Endothelial cell (in vitro differentiated cells): Measurements from ENCODE around the gene RAPGEF3. TPM values are rescaled to one million over a fixed set of nuclear protein-coding genes. Genes with fewer than 3 reads are reported as not detected.

ENCODE experiments used
- DNase-seq: peaks from one replicate; pipeline ENCODE4 v3.0.0; 2021; ENCODE audit warnings: low spot score
- H3K27ac Mint-ChIP-seq: one replicate; pipeline ENCODE4 v1.8.0; 2021; ENCODE audit warnings: mixed read lengths, inconsistent platforms; ENCODE audit not compliant: unreplicated experiment
- H3K27me3 Mint-ChIP-seq: one replicate; pipeline ENCODE4 v1.8.0; 2021; ENCODE audit warnings: mild to moderate bottlenecking, moderate library complexity, mixed read lengths, inconsistent platforms; ENCODE audit not compliant: unreplicated experiment
- H3K36me3 Mint-ChIP-seq: one replicate; pipeline ENCODE4 v1.8.0; 2021; ENCODE audit warnings: mild to moderate bottlenecking, low read depth, mixed read lengths, inconsistent platforms; ENCODE audit not compliant: unreplicated experiment
- H3K4me1 Mint-ChIP-seq: one replicate; pipeline ENCODE4 v1.8.0; 2021; ENCODE audit warnings: mild to moderate bottlenecking, mixed read lengths, inconsistent platforms; ENCODE audit not compliant: unreplicated experiment
- H3K4me3 Mint-ChIP-seq: one replicate; pipeline ENCODE4 v1.8.0; 2021; ENCODE audit warnings: mild to moderate bottlenecking, mixed read lengths, inconsistent platforms; ENCODE audit not compliant: unreplicated experiment
- H3K9me3 Mint-ChIP-seq: one replicate; pipeline ENCODE4 v1.8.0; 2021; ENCODE audit warnings: mixed read lengths, inconsistent platforms; ENCODE audit not compliant: unreplicated experiment
- CTCF ChIP-seq: fragments of 200-600 bp; sonication (generic); IDR thresholded peaks from one replicate; pipeline ENCODE4 v1.5.0; 2021; ENCODE audit warnings: antibody characterized with exemption; ENCODE audit not compliant: unreplicated experiment
- long read RNA-seq: library from polyadenylated mRNA; unstranded; transcript quantifications from one replicate; pipeline ENCODE4 v2.0.0, GENCODE V29; 2020; ENCODE audit not compliant: unreplicated experiment
- total RNA-seq: library from RNA; stranded (reverse); fragmentation: NEBNext Ultra II Directional; extraction: Animal tissue kit (Norgen Biotek cat#: 25700); gene quantifications from one replicate; pipeline ENCODE4 v1.2.1, GENCODE V29; 2021; ENCODE audit not compliant: unreplicated experiment

RAPGEF3 gene
- total RNA-seq = 81.5 TPM
- long read RNA-seq, full-length matches to known transcripts = 4 of 9 reads
- long read RNA-seq, partial matches to known transcripts = 0 of 9 reads
- long read RNA-seq, other reads (novel, unspliced or antisense) = 5 of 9 reads

GRCh38 chr12:47758834-47759690, at the start of gene RAPGEF3:
Gene RAPGEF3 (minus strand): TSS chr12:47758880. CDS start chr12:47758556, 324 bp downstream.
- Mint-ChIP-seq H3K4me3 (peak within 1 kb of the TSS; percentile 93), H3K4me1 (peaks cover 79% of the 10 kb centered on the region), H3K27ac (peak within 1 kb of the TSS; percentile 93), H3K27me3 (peaks cover 25% of the 10 kb centered on the region), H3K36me3 (peaks cover 51% of the 10 kb centered on the region), H3K9me3 (no peaks in the 10 kb centered on the region)
- peak; percentile 84 for TF ChIP-seq CTCF
- peak; percentile 85 for DNase-seq

- peaks cover 36% of the 10 kb centered on the region for H3K27me3 Mint-ChIP-seq
- TF ChIP-seq CTCF = no peak
- peaks cover 87% of the 10 kb centered on the region for H3K4me1 Mint-ChIP-seq
- no peak for DNase-seq
- peaks cover 31% of the 10 kb centered on the region for H3K36me3 Mint-ChIP-seq
- H3K4me3 Mint-ChIP-seq = no peak overlapping the region
- no peaks in the 10 kb centered on the region for H3K9me3 Mint-ChIP-seq
- peak overlapping the region; percentile 93 for H3K27ac Mint-ChIP-seq
Observed at GRCh38 chr12:47808050-47808449, 49.4 kb upstream of the RAPGEF3 start.

GRCh38 chr12:47807338-47807737, 48.7 kb upstream of the RAPGEF3 start:
- Mint-ChIP-seq H3K4me3 (peak overlapping the region; percentile 3), H3K36me3 (peaks cover 31% of the 10 kb centered on the region), H3K27ac (peak overlapping the region; percentile 93), H3K4me1 (peaks cover 91% of the 10 kb centered on the region), H3K27me3 (peaks cover 37% of the 10 kb centered on the region), H3K9me3 (no peaks in the 10 kb centered on the region)
- DNase-seq = no peak
- TF ChIP-seq CTCF = no peak

- no peak for TF ChIP-seq CTCF
- Mint-ChIP-seq H3K27ac (peak overlapping the region; percentile 90), H3K9me3 (no peaks in the 10 kb centered on the region), H3K4me3 (peak overlapping the region; percentile 1), H3K4me1 (peaks cover 93% of the 10 kb centered on the region), H3K27me3 (peaks cover 39% of the 10 kb centered on the region), H3K36me3 (peaks cover 39% of the 10 kb centered on the region)
- no peak for DNase-seq
Observed at GRCh38 chr12:47805417-47805816, 46.7 kb upstream of the RAPGEF3 start.

- no peak for TF ChIP-seq CTCF
- no peaks in the 10 kb centered on the region for H3K9me3 Mint-ChIP-seq
- H3K27ac Mint-ChIP-seq = peak overlapping the region; percentile 90
- H3K4me3 Mint-ChIP-seq = peak overlapping the region; percentile 47
- H3K36me3 Mint-ChIP-seq = peaks cover 39% of the 10 kb centered on the region
- H3K27me3 Mint-ChIP-seq = peaks cover 45% of the 10 kb centered on the region
- DNase-seq = no peak
- peaks cover 97% of the 10 kb centered on the region for H3K4me1 Mint-ChIP-seq
Observed at GRCh38 chr12:47804171-47804570, 45.5 kb upstream of the RAPGEF3 start.
